ENCODE data around the gene YPEL1.

YPEL1 gene

GRCh38 chr22:21674638-21675245, 60.9 kb downstream of the YPEL1 start:
- Mint-ChIP-seq H3K36me3 (ENCODE audit: low read depth) (peaks cover 67% of the 10 kb centered on the region), H3K27me3 (ENCODE audit: low read depth) (no peaks in the 10 kb centered on the region), H3K4me3 (peak overlapping the region in 1 of 3 experiments; percentile 21), H3K4me1 (no peaks in the 10 kb centered on the region), H3K9me3 (peaks cover 3% of the 10 kb centered on the region), H3K27ac (peak overlapping the region; percentile 47 to 94 (median 86))
- no peak for TF ChIP-seq CTCF (IDR thresholded peaks at IDR 0.05; ENCODE audit: unreplicated experiment in 3 of 3)

DNA sequence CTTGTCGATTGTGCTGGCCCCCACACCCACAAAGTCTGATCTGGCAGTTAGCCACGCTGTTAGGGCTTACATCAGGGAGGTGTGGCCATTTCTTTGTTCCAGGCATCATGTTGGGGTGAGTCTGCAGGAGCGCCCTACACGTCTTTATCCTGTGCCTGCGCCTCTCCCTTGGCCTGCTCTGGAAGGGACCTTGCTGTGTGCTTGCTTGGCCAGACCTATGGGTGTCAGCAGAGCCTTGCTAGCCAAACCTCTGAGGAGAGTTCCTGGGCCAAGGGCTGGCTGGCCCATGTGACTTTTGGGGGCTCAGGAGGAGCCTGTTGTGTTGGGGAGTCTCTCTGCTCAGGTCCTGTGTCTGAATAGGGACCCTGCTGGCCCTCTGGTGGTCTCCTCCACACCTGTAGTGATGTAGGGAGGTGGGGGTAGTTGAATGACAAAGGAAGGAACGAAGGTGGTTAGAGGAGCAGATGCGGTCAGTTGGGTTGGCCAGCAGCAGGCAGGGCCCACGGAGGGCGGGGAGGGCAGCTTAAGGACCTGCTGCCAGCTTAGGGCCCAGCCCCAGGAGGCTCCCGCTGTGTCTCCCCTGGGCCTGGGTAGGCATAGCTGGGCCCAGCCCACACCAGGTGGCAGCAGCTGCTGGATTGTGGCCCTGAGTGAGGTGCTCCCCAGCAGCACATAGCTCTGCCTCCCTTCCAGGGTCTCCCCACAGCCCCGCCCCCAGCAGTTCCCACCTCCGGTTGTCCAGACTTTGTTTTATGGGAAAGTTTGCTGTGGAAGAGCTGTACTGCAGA, 61.9 kb downstream of the YPEL1 start:
- Mint-ChIP-seq H3K4me1 (no peaks in the 10 kb centered on the region), H3K9me3 (peaks cover 3% of the 10 kb centered on the region), H3K36me3 (ENCODE audit: low read depth) (peaks cover 69% of the 10 kb centered on the region), H3K27me3 (ENCODE audit: low read depth) (no peaks in the 10 kb centered on the region), H3K27ac (peak overlapping the region in 1 of 3 experiments; percentile 94), H3K4me3 (no peak overlapping the region)
- TF ChIP-seq CTCF (IDR thresholded peaks at IDR 0.05; ENCODE audit: unreplicated experiment in 3 of 3): no peak

- Mint-ChIP-seq H3K36me3 (ENCODE audit: low read depth) (peaks cover 58% of the 10 kb centered on the region), H3K9me3 (peaks cover 3% of the 10 kb centered on the region), H3K4me3 (no peak overlapping the region), H3K27ac (no peak overlapping the region), H3K27me3 (ENCODE audit: low read depth) (no peaks in the 10 kb centered on the region), H3K4me1 (peaks cover 5% of the 10 kb centered on the region)
- TF ChIP-seq CTCF (IDR thresholded peaks at IDR 0.05; ENCODE audit: unreplicated experiment in 3 of 3): no peak
Observed at GRCh38 chr22:21672107-21672629, 63.4 kb downstream of the YPEL1 start.

DNA sequence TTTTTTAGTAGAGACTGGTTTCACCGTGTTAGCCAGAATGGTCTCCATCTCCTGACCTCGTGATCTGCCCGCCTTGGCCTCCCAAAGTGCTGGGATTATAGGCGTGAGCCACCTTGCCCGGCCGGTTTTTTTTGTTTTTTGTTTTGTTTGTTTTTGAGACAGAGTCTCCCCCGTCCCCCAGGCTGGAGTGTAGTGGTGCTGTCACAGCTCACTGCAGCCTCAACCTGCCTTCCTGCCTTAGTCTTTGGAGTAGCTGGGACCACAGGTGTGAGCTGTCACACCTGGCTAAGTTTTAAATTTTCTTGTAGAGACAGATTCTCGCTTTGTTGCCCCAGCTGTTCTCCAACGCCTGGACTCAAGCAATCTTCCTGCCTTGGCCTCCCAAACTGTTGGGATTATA, 66.6 kb downstream of the YPEL1 start:
- H3K27ac Mint-ChIP-seq: peak overlapping the region in 1 of 3 experiments; percentile 88
- no peaks in the 10 kb centered on the region for H3K27me3 Mint-ChIP-seq (ENCODE audit: low read depth)
- peaks cover 10% of the 10 kb centered on the region for H3K4me1 Mint-ChIP-seq
- no peak for TF ChIP-seq CTCF (IDR thresholded peaks at IDR 0.05; ENCODE audit: unreplicated experiment in 3 of 3)
- H3K9me3 Mint-ChIP-seq: no peaks in the 10 kb centered on the region
- H3K36me3 Mint-ChIP-seq (ENCODE audit: low read depth): peaks cover 31% of the 10 kb centered on the region
- peak overlapping the region; percentile 60 to 75 (median 62) for H3K4me3 Mint-ChIP-seq

DNA sequence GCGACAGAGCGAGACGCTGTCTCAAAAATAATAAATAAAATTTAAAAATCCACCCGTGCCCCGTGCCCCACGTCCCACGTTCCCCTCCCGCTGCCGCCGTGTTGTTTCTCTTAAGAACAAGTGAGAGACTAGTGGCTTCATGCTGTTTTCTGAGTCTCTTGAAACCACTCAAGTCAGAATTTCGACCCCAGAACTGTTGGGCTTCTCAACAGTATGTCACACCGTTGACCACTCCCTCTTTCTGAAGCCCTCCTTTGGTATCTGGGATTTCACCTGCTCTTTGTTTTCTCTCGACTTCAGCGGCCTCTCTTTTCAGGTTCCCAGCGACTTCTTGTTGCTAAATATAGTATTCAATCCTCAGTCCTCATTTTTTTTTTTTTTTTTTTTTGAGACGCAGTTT, 68.8 kb downstream of the YPEL1 start:
- Mint-ChIP-seq H3K36me3 (ENCODE audit: low read depth) (peaks cover 12% of the 10 kb centered on the region), H3K4me3 (peak overlapping the region; percentile 95 to 96 (median 95)), H3K27ac (peak overlapping the region; percentile 55 to 95 (median 62)), H3K4me1 (peaks cover 14% of the 10 kb centered on the region), H3K27me3 (ENCODE audit: low read depth) (no peaks in the 10 kb centered on the region), H3K9me3 (no peaks in the 10 kb centered on the region)
- no peak for TF ChIP-seq CTCF (IDR thresholded peaks at IDR 0.05; ENCODE audit: unreplicated experiment in 3 of 3)

Measured in nephron (organoid).